ENCODE results near the gene MBLAC1. TPM values are rescaled to one million over a fixed set of nuclear protein-coding genes. Genes with fewer than 3 reads are reported as not detected.

MBLAC1 gene
- total and polyA plus RNA-seq, 2 donors from 2014 or later: 2.4 to 3.7 TPM

GRCh38 chr7:100156331-100157068 is 29.7 kb downstream of the MBLAC1 start:
- FAIRE-seq (no peak), DNase-seq (peak in 1 of 5 donors; percentile 44)
- Histone ChIP-seq H3K36me3 (ENCODE audit: control insufficient read depth in 2 of 3, insufficient read depth in 3 of 3, low read length in 3 of 3) (peaks cover 2 to 18% (median 3%) of the 10 kb centered on the region in 3 donors), H3K4me3 (ENCODE audit: low read length in 3 of 3) (no peak overlapping the region), H3K9me3 (ENCODE audit: control insufficient read depth in 2 of 3, insufficient read depth in 1 of 3, low read length in 3 of 3) (no peaks in the 10 kb centered on the region), H3K27me3 (ENCODE audit: control insufficient read depth, insufficient read depth, low read length) (no peaks in the 10 kb centered on the region), H3K27ac (ENCODE audit: low read depth in 2 of 2, low read length in 2 of 2) (no peak overlapping the region), H3K4me1 (ENCODE audit: control insufficient read depth in 2 of 3, insufficient read depth in 2 of 3, low read depth in 1 of 3, low read length in 3 of 3) (peaks cover 0 to 8% (median 4%) of the 10 kb centered on the region in 3 donors), H3K9ac (ENCODE audit: low read length in 3 of 3) (peak overlapping the region in 1 of 3 donors; percentile 12)
- TF ChIP-seq CTCF (IDR thresholded peaks at IDR 0.05; ENCODE audit: borderline replicate concordance, extremely low read depth, insufficient read depth): no peak
- intact Hi-C loops (cut with DNase I): no loop called here

- TF ChIP-seq CTCF (IDR thresholded peaks at IDR 0.05; ENCODE audit: borderline replicate concordance, extremely low read depth, insufficient read depth): no peak
- H3K4me3 ChIP-seq (ENCODE audit: low read length in 3 of 3): peak overlapping the region in 1 of 3 donors; percentile 71
- no peaks in the 10 kb centered on the region for H3K9me3 ChIP-seq (ENCODE audit: control insufficient read depth in 2 of 3, insufficient read depth in 1 of 3, low read length in 3 of 3)
- FAIRE-seq: no peak
- H3K4me1 ChIP-seq (ENCODE audit: control insufficient read depth in 2 of 3, insufficient read depth in 2 of 3, low read depth in 1 of 3, low read length in 3 of 3): peaks cover 0 to 8% (median 4%) of the 10 kb centered on the region in 3 donors
- peak overlapping the region in 1 of 3 donors; percentile 41 for H3K9ac ChIP-seq (ENCODE audit: low read length in 3 of 3)
- H3K27me3 ChIP-seq (ENCODE audit: control insufficient read depth, insufficient read depth, low read length): no peaks in the 10 kb centered on the region
- H3K27ac ChIP-seq (ENCODE audit: low read depth in 2 of 2, low read length in 2 of 2): no peak overlapping the region
- no peak for DNase-seq
- intact Hi-C loops (cut with DNase I): no loop called here
- peaks cover 2 to 18% (median 3%) of the 10 kb centered on the region in 3 donors for H3K36me3 ChIP-seq (ENCODE audit: control insufficient read depth in 2 of 3, insufficient read depth in 3 of 3, low read length in 3 of 3)
Observed at GRCh38 chr7:100157069-100157333, 30.2 kb downstream of the MBLAC1 start.

GRCh38 chr7:100157334-100158228 is 30.8 kb downstream of the MBLAC1 start:
- intact Hi-C loops (cut with DNase I): no loop called here
- Histone ChIP-seq H3K4me1 (ENCODE audit: control insufficient read depth in 2 of 3, insufficient read depth in 2 of 3, low read depth in 1 of 3, low read length in 3 of 3) (peaks cover 0 to 8% (median 4%) of the 10 kb centered on the region in 3 donors), H3K9ac (ENCODE audit: low read length in 3 of 3) (peak overlapping the region; percentile 7 to 61 (median 41)), H3K9me3 (ENCODE audit: control insufficient read depth in 2 of 3, insufficient read depth in 1 of 3, low read length in 3 of 3) (no peaks in the 10 kb centered on the region), H3K36me3 (ENCODE audit: control insufficient read depth in 2 of 3, insufficient read depth in 3 of 3, low read length in 3 of 3) (peaks cover 2 to 18% (median 3%) of the 10 kb centered on the region in 3 donors), H3K4me3 (ENCODE audit: low read length in 3 of 3) (peak overlapping the region; percentile 25 to 71 (median 26)), H3K27me3 (ENCODE audit: control insufficient read depth, insufficient read depth, low read length) (no peaks in the 10 kb centered on the region), H3K27ac (ENCODE audit: low read depth in 2 of 2, low read length in 2 of 2) (peak overlapping the region; percentile 13 to 51)
- TF ChIP-seq CTCF (IDR thresholded peaks at IDR 0.05; ENCODE audit: borderline replicate concordance, extremely low read depth, insufficient read depth): peak; percentile 9
- DNase-seq (peak in 1 of 5 donors; percentile 69), FAIRE-seq (no peak)
